Bronchial epithelial cell (primary cell): ENCODE results near the gene KATNIP. TPM values are rescaled to one million over a fixed set of nuclear protein-coding genes. Genes with fewer than 3 reads are reported as not detected.

Experiments
- DNase-seq: peaks from one replicate; pipeline ENCODE4 v3.0.0-alpha.2; 2010; ENCODE audit warnings: low read depth
- FAIRE-seq: peaks from 2 replicates; lab custom pipeline; 2011; peaks lifted over from hg19 to GRCh38; lab: Jason Lieb, UNC
- H3K27me3 ChIP-seq: 2 replicates; pipeline ENCODE4 v1.5.1; 2011; ENCODE audit warnings: low read length; ENCODE audit not compliant: control insufficient read depth, insufficient read depth
- H3K36me3 ChIP-seq: 2 replicates; pipeline ENCODE4 v1.5.1; 2011; ENCODE audit warnings: low read length; ENCODE audit not compliant: control insufficient read depth, insufficient read depth
- H3K4me3 ChIP-seq: 2 replicates; pipeline ENCODE4 v1.5.1; 2011; ENCODE audit warnings: mild to moderate bottlenecking, low read depth, low read length, control low read depth
- CTCF ChIP-seq: IDR thresholded peaks from 2 replicates; pipeline ENCODE4 v1.5.1; 2011; ENCODE audit warnings: mild to moderate bottlenecking, moderate library complexity, low read length, control low read depth, inconsistent platforms; ENCODE audit not compliant: insufficient read depth, severe bottlenecking
- total RNA-seq: library from RNA; depleted of rRNA; stranded (reverse); fragments of >200 nt; gene quantifications from 2 replicates; pipeline ENCODE4 v1.2.1, GENCODE V29; 2014

Gene KATNIP
- total RNA-seq, 1 donor from 2014 or later, result 14.7 TPM

- FAIRE-seq (no peak), DNase-seq (no peak)
- no peak for TF ChIP-seq CTCF
- Histone ChIP-seq H3K4me3 (no peak overlapping the region), H3K27me3 (no peaks in the 10 kb centered on the region), H3K36me3 (peaks cover 3% of the 10 kb centered on the region)
These were observed 46.0 kb downstream of the KATNIP start for GRCh38 chr16:27595993-27596392.

- no peak for TF ChIP-seq CTCF
- no peak for FAIRE-seq
- Histone ChIP-seq H3K36me3 (peaks cover 3% of the 10 kb centered on the region), H3K4me3 (no peak overlapping the region), H3K27me3 (no peaks in the 10 kb centered on the region)
- DNase-seq, result no peak
These were observed 46.5 kb downstream of the KATNIP start for GRCh38 chr16:27596411-27596810.

GRCh38 chr16:27597361-27597760, 47.4 kb downstream of the KATNIP start:
- Histone ChIP-seq H3K27me3 (no peaks in the 10 kb centered on the region), H3K4me3 (no peak overlapping the region), H3K36me3 (peaks cover 3% of the 10 kb centered on the region)
- no peak for FAIRE-seq
- no peak for DNase-seq
- TF ChIP-seq CTCF, result no peak

GRCh38 chr16:27598220-27598619, 48.3 kb downstream of the KATNIP start:
- Histone ChIP-seq H3K4me3 (no peak overlapping the region), H3K27me3 (no peaks in the 10 kb centered on the region), H3K36me3 (peaks cover 3% of the 10 kb centered on the region)
- DNase-seq (no peak), FAIRE-seq (no peak)
- TF ChIP-seq CTCF, result no peak

GRCh38 chr16:27598931-27599565, 49.1 kb downstream of the KATNIP start:
- no peak for FAIRE-seq
- Histone ChIP-seq H3K4me3 (no peak overlapping the region), H3K36me3 (peaks cover 3% of the 10 kb centered on the region), H3K27me3 (no peaks in the 10 kb centered on the region)
- no peak for TF ChIP-seq CTCF
- no peak for DNase-seq

- H3K36me3 ChIP-seq, result peaks cover 3% of the 10 kb centered on the region
- FAIRE-seq, result no peak
- no peak for TF ChIP-seq CTCF
- no peak overlapping the region for H3K4me3 ChIP-seq
- no peak for DNase-seq
- H3K27me3 ChIP-seq, result no peaks in the 10 kb centered on the region
These were observed 49.7 kb downstream of the KATNIP start for GRCh38 chr16:27599606-27600005.
